ENCODE data around the gene MTRF1.
"Not testable (repeated sequence)": the region's sequence is repeated elsewhere in the genome, so short reads cannot be mapped to it uniquely, and the experiment has no call there.

The MTRF1 gene

DNA sequence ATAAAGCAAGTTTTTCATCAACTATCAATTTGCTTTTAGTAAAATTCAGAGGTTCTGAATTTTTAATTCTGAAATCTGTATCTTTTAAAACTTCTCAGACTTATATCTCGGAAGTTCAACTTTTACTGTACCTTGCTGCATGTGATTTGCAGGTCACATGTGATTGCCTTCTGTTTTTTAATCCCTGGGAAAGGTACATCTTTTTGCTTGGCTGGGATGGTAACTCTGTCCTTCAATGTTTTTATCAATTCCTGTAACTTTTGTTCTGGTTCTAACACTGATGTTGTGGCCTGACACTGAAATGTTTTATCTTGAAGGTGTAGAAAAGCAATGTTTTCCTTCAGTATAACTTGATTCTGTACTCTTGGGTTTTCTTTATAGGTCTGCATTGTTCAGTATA, 31.5 kb upstream of the MTRF1 start:
- TF ChIP-seq, protein P1, sequence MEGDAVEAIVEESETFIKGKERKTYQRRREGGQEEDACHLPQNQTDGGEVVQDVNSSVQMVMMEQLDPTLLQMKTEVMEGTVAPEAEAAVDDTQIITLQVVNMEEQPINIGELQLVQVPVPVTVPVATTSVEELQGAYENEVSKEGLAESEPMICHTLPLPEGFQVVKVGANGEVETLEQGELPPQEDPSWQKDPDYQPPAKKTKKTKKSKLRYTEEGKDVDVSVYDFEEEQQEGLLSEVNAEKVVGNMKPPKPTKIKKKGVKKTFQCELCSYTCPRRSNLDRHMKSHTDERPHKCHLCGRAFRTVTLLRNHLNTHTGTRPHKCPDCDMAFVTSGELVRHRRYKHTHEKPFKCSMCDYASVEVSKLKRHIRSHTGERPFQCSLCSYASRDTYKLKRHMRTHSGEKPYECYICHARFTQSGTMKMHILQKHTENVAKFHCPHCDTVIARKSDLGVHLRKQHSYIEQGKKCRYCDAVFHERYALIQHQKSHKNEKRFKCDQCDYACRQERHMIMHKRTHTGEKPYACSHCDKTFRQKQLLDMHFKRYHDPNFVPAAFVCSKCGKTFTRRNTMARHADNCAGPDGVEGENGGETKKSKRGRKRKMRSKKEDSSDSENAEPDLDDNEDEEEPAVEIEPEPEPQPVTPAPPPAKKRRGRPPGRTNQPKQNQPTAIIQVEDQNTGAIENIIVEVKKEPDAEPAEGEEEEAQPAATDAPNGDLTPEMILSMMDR (IDR thresholded peaks at IDR 0.05; ENCODE audit: borderline replicate concordance, insufficient read depth, low read depth, low read length), result no peak
- H3K4me3 ChIP-seq (ENCODE audit: low read depth, low read length), result no peak overlapping the region

DNA sequence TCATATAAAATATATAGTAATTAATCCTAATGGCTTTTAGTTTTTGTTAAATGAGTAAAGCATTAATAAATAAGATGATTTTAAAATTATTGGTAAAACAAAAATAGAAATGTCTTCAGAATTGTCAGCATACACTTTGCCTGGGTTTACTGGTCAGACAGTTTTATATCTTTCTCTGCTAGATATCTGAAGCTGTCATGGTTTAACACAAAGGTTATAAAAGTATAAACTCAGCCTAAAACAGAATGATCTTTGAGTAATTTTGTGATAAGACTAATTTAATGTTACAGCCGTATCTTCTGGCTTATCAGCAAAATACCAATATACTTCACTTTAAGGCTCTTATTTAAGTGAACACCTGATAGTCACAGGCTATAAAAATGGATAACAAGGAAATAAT, 29.9 kb upstream of the MTRF1 start:
- TF ChIP-seq, protein P1 (IDR thresholded peaks at IDR 0.05; ENCODE audit: borderline replicate concordance, insufficient read depth, low read depth, low read length), result no peak
- no peak overlapping the region for H3K4me3 ChIP-seq (ENCODE audit: low read depth, low read length)

DNA sequence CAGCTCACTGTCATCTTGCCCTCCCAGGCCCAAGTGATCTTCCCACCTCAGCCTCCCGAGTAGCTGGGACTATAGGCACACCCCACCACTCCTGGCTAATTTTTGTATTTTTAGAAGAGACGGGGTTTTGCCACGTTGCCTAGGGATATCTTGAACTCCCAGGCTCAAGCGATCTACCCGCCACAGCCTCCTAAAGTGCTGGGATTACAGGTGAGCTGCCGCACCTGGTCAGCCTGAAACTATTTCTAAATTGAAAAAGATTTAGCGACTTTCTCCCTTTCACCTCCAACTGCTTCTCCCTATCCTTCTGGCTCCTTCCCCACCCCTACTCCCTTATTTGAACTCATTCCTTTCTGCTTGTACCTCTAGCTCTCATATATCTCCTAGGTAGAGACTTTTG, 27.9 kb upstream of the MTRF1 start:
- TF ChIP-seq, protein P1 (IDR thresholded peaks at IDR 0.05; ENCODE audit: borderline replicate concordance, insufficient read depth, low read depth, low read length), result no peak
- no peak overlapping the region for H3K4me3 ChIP-seq (ENCODE audit: low read depth, low read length)

DNA sequence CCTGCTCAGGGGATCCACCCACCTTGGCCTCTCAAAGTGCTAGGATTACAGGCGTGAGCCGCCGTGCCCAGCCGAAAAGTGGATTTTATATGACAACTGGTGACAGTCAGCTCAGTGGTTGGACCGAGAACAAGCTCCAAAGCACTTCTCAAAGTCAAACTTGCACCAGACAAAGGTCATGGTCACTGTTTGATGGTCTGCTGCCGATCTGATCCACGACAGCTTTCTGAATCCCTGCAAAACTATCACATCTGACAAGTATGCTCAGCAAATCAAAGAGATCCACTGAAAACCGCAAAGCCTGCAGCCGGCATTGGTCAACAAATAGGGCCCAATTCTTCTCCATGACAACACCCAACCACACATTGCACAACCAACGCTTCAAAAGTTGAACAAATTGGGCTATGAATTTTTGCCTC, 26.1 kb upstream of the MTRF1 start:
- no peak overlapping the region for H3K4me3 ChIP-seq (ENCODE audit: low read depth, low read length)
- TF ChIP-seq, protein P1 (IDR thresholded peaks at IDR 0.05; ENCODE audit: borderline replicate concordance, insufficient read depth, low read depth, low read length), result no peak

DNA sequence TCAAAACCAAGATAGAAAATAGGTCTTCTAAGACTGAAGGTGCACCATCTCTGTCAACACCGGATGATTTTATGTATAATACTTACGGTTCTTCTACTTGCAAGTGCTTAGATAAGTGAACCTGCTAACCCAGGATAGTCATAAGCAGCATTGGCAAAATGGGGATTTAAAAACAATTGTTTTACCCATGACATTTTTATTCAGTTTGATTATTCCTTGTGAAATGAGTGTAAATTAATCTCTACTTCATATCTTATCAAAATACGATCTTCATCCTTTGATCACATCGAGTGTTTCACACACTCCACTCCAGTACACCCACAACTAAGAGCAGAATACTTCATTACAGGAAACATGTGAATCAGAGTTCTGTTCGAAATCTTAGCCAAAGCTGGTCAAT, 23.0 kb upstream of the MTRF1 start:
- TF ChIP-seq, protein P1 (IDR thresholded peaks at IDR 0.05; ENCODE audit: borderline replicate concordance, insufficient read depth, low read depth, low read length), result no peak
- no peak overlapping the region for H3K4me3 ChIP-seq (ENCODE audit: low read depth, low read length)

DNA sequence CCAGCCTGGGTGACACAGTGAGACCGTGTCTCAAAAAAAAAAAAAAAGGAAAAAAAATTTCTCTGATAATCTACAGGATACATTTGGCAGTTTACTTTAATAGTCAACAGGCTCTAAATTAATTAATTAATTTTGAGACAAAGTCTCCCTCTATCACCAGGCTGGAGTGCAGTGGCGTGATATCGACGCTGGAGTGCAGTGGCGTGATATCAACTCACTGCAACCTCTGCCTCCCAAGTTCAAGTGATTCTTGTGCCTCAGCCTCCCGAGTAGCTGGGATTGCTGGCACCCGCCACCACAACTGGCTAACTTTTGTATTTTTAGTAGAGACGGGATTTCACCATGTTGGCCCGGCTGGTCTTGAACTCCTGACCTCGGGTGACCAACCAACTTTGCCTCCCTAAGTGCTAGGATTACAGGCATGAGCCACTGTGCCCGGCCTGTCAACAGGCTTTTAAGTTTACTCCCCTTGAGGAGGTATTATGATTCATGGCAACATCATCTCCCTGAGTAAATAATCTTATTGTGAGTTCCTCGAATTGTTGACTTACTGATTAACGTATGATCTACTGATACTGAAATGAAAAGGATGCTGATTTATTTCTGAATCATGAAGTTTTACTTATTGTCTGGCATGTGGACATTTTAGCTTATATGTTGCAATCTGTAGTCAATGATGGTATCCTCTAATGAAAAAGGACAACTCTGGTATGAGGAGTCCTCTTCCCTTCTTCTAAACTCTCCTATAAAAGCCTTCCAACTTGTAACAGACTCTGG, 21.3 kb upstream of the MTRF1 start:
- TF ChIP-seq, protein P1 (IDR thresholded peaks at IDR 0.05; ENCODE audit: borderline replicate concordance, insufficient read depth, low read depth, low read length), result no peak

DNA sequence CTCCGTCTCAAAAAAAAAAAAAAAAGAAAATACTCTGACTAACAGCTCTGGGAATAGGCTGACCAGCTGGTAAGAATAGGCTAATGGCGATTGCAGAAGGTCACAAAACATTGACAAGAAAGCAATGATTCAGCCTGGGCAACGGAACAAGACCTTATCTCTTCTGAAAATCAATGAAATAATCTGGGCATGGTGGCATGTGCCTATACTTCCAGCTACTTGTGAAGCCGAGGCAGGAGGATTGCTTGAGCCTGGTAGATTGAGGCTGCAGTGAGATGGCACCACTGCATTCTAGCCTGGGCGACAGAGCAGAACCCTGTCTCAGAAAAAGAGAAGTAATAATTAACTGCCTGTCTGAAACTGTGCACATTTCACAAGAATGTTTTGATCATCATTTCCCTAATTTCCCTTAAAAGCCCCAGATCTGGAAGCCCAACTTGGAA, 18.8 kb upstream of the MTRF1 start:
- TF ChIP-seq, protein P1 (IDR thresholded peaks at IDR 0.05; ENCODE audit: borderline replicate concordance, insufficient read depth, low read depth, low read length), result no peak
- no peak overlapping the region for H3K4me3 ChIP-seq (ENCODE audit: low read depth, low read length)

More for the DNA sequence above, 21.3 kb upstream of the MTRF1 start:
- H3K4me3 ChIP-seq (ENCODE audit: low read depth, low read length), result no peak overlapping the region

DNA sequence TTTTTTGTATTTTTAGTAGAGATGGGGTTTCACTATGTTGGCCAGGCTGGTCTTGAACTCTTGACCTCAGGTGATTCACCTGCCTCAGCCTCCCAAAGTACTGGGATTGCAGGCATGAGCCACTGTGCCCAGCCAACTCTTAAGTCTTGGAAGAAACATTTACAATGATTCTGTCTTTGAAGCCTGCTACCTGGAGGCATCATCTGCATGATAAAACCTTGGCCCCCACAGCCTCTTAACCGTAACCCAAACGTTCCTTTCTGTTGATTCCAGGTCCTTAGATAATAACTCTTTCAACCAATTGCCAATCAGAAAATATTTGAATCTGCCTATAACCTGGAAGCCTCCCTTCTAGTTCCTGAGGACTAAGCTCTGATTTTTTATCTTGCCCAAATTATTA, 15.8 kb upstream of the MTRF1 start:
- H3K4me3 ChIP-seq (ENCODE audit: low read depth, low read length), result not testable (repeated sequence)

All from GM12875 (cell line).